ENCODE data around the gene MMEL1.

MMEL1 gene

GRCh38 chr1:2604844-2605508, 27.8 kb downstream of the MMEL1 start:
- Histone ChIP-seq H2BK15ac (ENCODE audit: low read length) (peak overlapping the region; percentile 55), H3K23ac (ENCODE audit: low read depth, low read length, poor library complexity) (peak overlapping the region; percentile 65), H3K36me3 (replicated peaks in 1 of 2; ENCODE audit: control insufficient read depth in 2 of 2, insufficient read depth in 2 of 2, low read length in 2 of 2) (no peaks in the 10 kb centered on the region), H2AFZ (ENCODE audit: low read length) (no peak overlapping the region), H3K27ac (replicated peaks; ENCODE audit: low read length) (no peak overlapping the region), H2BK120ac (ENCODE audit: low read depth, low read length) (no peak overlapping the region), H3K4ac (ENCODE audit: low read length) (peak overlapping the region; percentile 76), H3K4me1 (ENCODE audit: control insufficient read depth in 2 of 2, insufficient read depth in 1 of 2, low read depth in 1 of 2, low read length in 2 of 2) (peaks cover 0 to 2% of the 10 kb centered on the region in 2 donors), H4K8ac (ENCODE audit: low read depth, low read length) (no peak overlapping the region), H3K4me3 (ENCODE audit: low read length in 2 of 2) (no peak overlapping the region), H3K9me3 (replicated peaks in 1 of 2; ENCODE audit: control insufficient read depth in 2 of 2, insufficient read depth in 1 of 2, low read depth in 1 of 2, low read length in 2 of 2) (no peaks in the 10 kb centered on the region), H2BK5ac (ENCODE audit: low read length) (peak overlapping the region; percentile 75), H4K91ac (ENCODE audit: low read depth, low read length, poor library complexity) (no peak overlapping the region), H3K4me2 (ENCODE audit: insufficient read depth, low read length, poor library complexity, severe bottlenecking) (no peak overlapping the region), H3K27me3 (ENCODE audit: control insufficient read depth in 3 of 3, insufficient read depth in 3 of 3, low read depth in 1 of 3, low read length in 3 of 3) (peaks cover 0 to 48% (median 4%) of the 10 kb centered on the region in 3 experiments), H3K9ac (ENCODE audit: low read depth, low read length, poor library complexity) (no peak overlapping the region), H3K79me1 (ENCODE audit: low read depth, low read length) (no peaks in the 10 kb centered on the region), H2AK5ac (ENCODE audit: low read depth, low read length) (peak overlapping the region; percentile 52), H3K14ac (ENCODE audit: low read length) (peak overlapping the region; percentile 82), H2BK12ac (ENCODE audit: low read length) (no peak overlapping the region), H3K18ac (ENCODE audit: low read length) (peak overlapping the region; percentile 71)
- no CpG with 5 or more reads among the region's 14 CpGs for WGBS, 2 donors (ENCODE audit: extremely low coverage in 2 of 2, insufficient read length in 2 of 2, insufficient replicate concordance in 1 of 2)
- no peak for DNase-seq (ENCODE audit: low spot score)

GRCh38 chr1:2604156-2604843, 28.5 kb downstream of the MMEL1 start:
- peaks cover 0 to 2% of the 10 kb centered on the region in 2 donors for H3K4me1 ChIP-seq (ENCODE audit: control insufficient read depth in 2 of 2, insufficient read depth in 1 of 2, low read depth in 1 of 2, low read length in 2 of 2)
- H3K27ac ChIP-seq (replicated peaks; ENCODE audit: low read length): no peak overlapping the region
- no peaks in the 10 kb centered on the region for H3K79me1 ChIP-seq (ENCODE audit: low read depth, low read length)
- H3K9me3 ChIP-seq (replicated peaks in 1 of 2; ENCODE audit: control insufficient read depth in 2 of 2, insufficient read depth in 1 of 2, low read depth in 1 of 2, low read length in 2 of 2): no peaks in the 10 kb centered on the region
- peak overlapping the region; percentile 38 for H3K14ac ChIP-seq (ENCODE audit: low read length)
- H3K4me3 ChIP-seq (ENCODE audit: low read length in 2 of 2): no peak overlapping the region
- WGBS, 2 donors (ENCODE audit: extremely low coverage in 2 of 2, insufficient read length in 2 of 2, insufficient replicate concordance in 1 of 2): no CpG with 5 or more reads among the region's 19 CpGs
- no peak overlapping the region for H4K91ac ChIP-seq (ENCODE audit: low read depth, low read length, poor library complexity)
- H2BK120ac ChIP-seq (ENCODE audit: low read depth, low read length): peak overlapping the region; percentile 47
- H2BK15ac ChIP-seq (ENCODE audit: low read length): peak overlapping the region; percentile 55
- peak overlapping the region; percentile 11 for H3K4me2 ChIP-seq (ENCODE audit: insufficient read depth, low read length, poor library complexity, severe bottlenecking)
- H3K9ac ChIP-seq (ENCODE audit: low read depth, low read length, poor library complexity): no peak overlapping the region
- peak overlapping the region; percentile 46 for H2AK5ac ChIP-seq (ENCODE audit: low read depth, low read length)
- H4K8ac ChIP-seq (ENCODE audit: low read depth, low read length): no peak overlapping the region
- H3K36me3 ChIP-seq (replicated peaks in 1 of 2; ENCODE audit: control insufficient read depth in 2 of 2, insufficient read depth in 2 of 2, low read length in 2 of 2): no peaks in the 10 kb centered on the region
- peak overlapping the region; percentile 80 for H3K18ac ChIP-seq (ENCODE audit: low read length)
- peak overlapping the region; percentile 66 for H2BK5ac ChIP-seq (ENCODE audit: low read length)
- H3K23ac ChIP-seq (ENCODE audit: low read depth, low read length, poor library complexity): no peak overlapping the region
- no peak overlapping the region for H2BK12ac ChIP-seq (ENCODE audit: low read length)
- peaks cover 0 to 43% (median 2%) of the 10 kb centered on the region in 3 experiments for H3K27me3 ChIP-seq (ENCODE audit: control insufficient read depth in 3 of 3, insufficient read depth in 3 of 3, low read depth in 1 of 3, low read length in 3 of 3)
- DNase-seq (ENCODE audit: low spot score): no peak
- H3K4ac ChIP-seq (ENCODE audit: low read length): no peak overlapping the region
- no peak overlapping the region for H2AFZ ChIP-seq (ENCODE audit: low read length)

GRCh38 chr1:2603521-2604155, 29.2 kb downstream of the MMEL1 start:
- WGBS, 2 donors (ENCODE audit: extremely low coverage in 2 of 2, insufficient read length in 2 of 2, insufficient replicate concordance in 1 of 2): no CpG with 5 or more reads among the region's 25 CpGs
- Histone ChIP-seq H3K27ac (replicated peaks; ENCODE audit: low read length) (no peak overlapping the region), H4K8ac (ENCODE audit: low read depth, low read length) (no peak overlapping the region), H2AK5ac (ENCODE audit: low read depth, low read length) (peak overlapping the region; percentile 83), H3K4ac (ENCODE audit: low read length) (no peak overlapping the region), H2BK12ac (ENCODE audit: low read length) (no peak overlapping the region), H3K4me1 (ENCODE audit: control insufficient read depth in 2 of 2, insufficient read depth in 1 of 2, low read depth in 1 of 2, low read length in 2 of 2) (peaks cover 0 to 2% of the 10 kb centered on the region in 2 donors), H2BK15ac (ENCODE audit: low read length) (peak overlapping the region; percentile 55), H3K27me3 (ENCODE audit: control insufficient read depth in 3 of 3, insufficient read depth in 3 of 3, low read depth in 1 of 3, low read length in 3 of 3) (peaks cover 0 to 42% (median 2%) of the 10 kb centered on the region in 3 experiments), H3K9me3 (replicated peaks in 1 of 2; ENCODE audit: control insufficient read depth in 2 of 2, insufficient read depth in 1 of 2, low read depth in 1 of 2, low read length in 2 of 2) (no peaks in the 10 kb centered on the region), H3K79me1 (ENCODE audit: low read depth, low read length) (no peaks in the 10 kb centered on the region), H4K91ac (ENCODE audit: low read depth, low read length, poor library complexity) (no peak overlapping the region), H3K4me2 (ENCODE audit: insufficient read depth, low read length, poor library complexity, severe bottlenecking) (no peak overlapping the region), H3K14ac (ENCODE audit: low read length) (peak overlapping the region; percentile 82), H3K18ac (ENCODE audit: low read length) (peak overlapping the region; percentile 80), H2BK120ac (ENCODE audit: low read depth, low read length) (peak overlapping the region; percentile 87), H3K9ac (ENCODE audit: low read depth, low read length, poor library complexity) (peak overlapping the region; percentile 44), H3K36me3 (replicated peaks in 1 of 2; ENCODE audit: control insufficient read depth in 2 of 2, insufficient read depth in 2 of 2, low read length in 2 of 2) (no peaks in the 10 kb centered on the region), H3K4me3 (ENCODE audit: low read length in 2 of 2) (no peak overlapping the region), H2AFZ (ENCODE audit: low read length) (no peak overlapping the region), H2BK5ac (ENCODE audit: low read length) (peak overlapping the region; percentile 66), H3K23ac (ENCODE audit: low read depth, low read length, poor library complexity) (no peak overlapping the region)
- DNase-seq (ENCODE audit: low spot score): no peak

Data from neuronal stem cell (in vitro differentiated cells).